Measurements from ENCODE around the gene ZNF597.

The ZNF597 gene

GRCh38 chr16:3457434-3458252, 14.3 kb upstream of the ZNF597 start:
- peak; percentile 69 to 82 for DNase-seq (ENCODE audit: low read depth in 2 of 2, low spot score in 1 of 2)

GRCh38 chr16:3454631-3455147, 11.4 kb upstream of the ZNF597 start:
- DNase-seq (ENCODE audit: low read depth in 2 of 2, low spot score in 1 of 2), result no peak

GRCh38 chr16:3454093-3454492, 10.8 kb upstream of the ZNF597 start:
- DNase-seq (ENCODE audit: low read depth in 2 of 2, low spot score in 1 of 2), result no peak

GRCh38 chr16:3444032-3444388, 706 bp upstream of the ZNF597 start:
- no peak for DNase-seq (ENCODE audit: low read depth in 2 of 2, low spot score in 1 of 2)

GRCh38 chr16:3439637-3440036, 3.7 kb downstream of the ZNF597 start:
- no peak for DNase-seq (ENCODE audit: low read depth in 2 of 2, low spot score in 1 of 2)

- no peak for DNase-seq (ENCODE audit: low read depth in 2 of 2, low spot score in 1 of 2)
These were observed 8.9 kb downstream of the ZNF597 start for GRCh38 chr16:3434373-3434772.

- peak in 1 of 2 donors; percentile 17 for DNase-seq (ENCODE audit: low read depth in 2 of 2, low spot score in 1 of 2)
These were observed 11.5 kb downstream of the ZNF597 start for GRCh38 chr16:3431779-3432219.

- no peak for DNase-seq (ENCODE audit: low read depth in 2 of 2, low spot score in 1 of 2)
These were observed 29.4 kb downstream of the ZNF597 start for GRCh38 chr16:3413730-3414379.

GRCh38 chr16:3408561-3409197, 34.6 kb downstream of the ZNF597 start:
- no peak for DNase-seq (ENCODE audit: low read depth in 2 of 2, low spot score in 1 of 2)

GRCh38 chr16:3401719-3402397, 41.4 kb downstream of the ZNF597 start:
- DNase-seq (ENCODE audit: low read depth in 2 of 2, low spot score in 1 of 2), result no peak

GRCh38 chr16:3400779-3401688, 42.3 kb downstream of the ZNF597 start, which contains the start of the genes ZNF174 and ZSCAN32:
TSS of gene ZNF174 (plus strand) at chr16:3401215. CDS start at chr16:3402005, 790 bp downstream.
TSS of gene ZSCAN32 (minus strand) at chr16:3401004. CDS start at chr16:3397557, 3,447 bp downstream.
- DNase-seq (ENCODE audit: low read depth in 2 of 2, low spot score in 1 of 2), result peak; percentile 95 to 96

- no peak for DNase-seq (ENCODE audit: low read depth in 2 of 2, low spot score in 1 of 2)
These were observed 42.9 kb downstream of the ZNF597 start for GRCh38 chr16:3400446-3400778.

- DNase-seq (ENCODE audit: low read depth in 2 of 2, low spot score in 1 of 2), result no peak
These were observed 53.5 kb downstream of the ZNF597 start for GRCh38 chr16:3389663-3390338.

- no peak for DNase-seq (ENCODE audit: low read depth in 2 of 2, low spot score in 1 of 2)
These were observed 55.0 kb downstream of the ZNF597 start for GRCh38 chr16:3388325-3388724.

- no peak for DNase-seq (ENCODE audit: low read depth in 2 of 2, low spot score in 1 of 2)
These were observed 60.3 kb downstream of the ZNF597 start for GRCh38 chr16:3383045-3383448.
